Keratinocyte (primary cell): Measurements from ENCODE around the gene FOSB. TPM values are rescaled to one million over a fixed set of nuclear protein-coding genes. Genes with fewer than 3 reads are reported as not detected.

Experiments
- DNase-seq: peaks from one replicate; pipeline ENCODE4 v3.0.0-alpha.2; 2011; ENCODE audit warnings: low read depth, missing footprints, low spot score
- FAIRE-seq: peaks from 2 replicates; lab custom pipeline; 2011; peaks lifted over from hg19 to GRCh38; lab: Jason Lieb, UNC
- H2AFZ ChIP-seq: 2 replicates; pipeline ENCODE4 v1.6.0; 2012; ENCODE audit warnings: low read length, control low read depth, inconsistent platforms; ENCODE audit not compliant: control insufficient read depth
- H3K27ac ChIP-seq: 2 replicates; pipeline ENCODE4 v1.5.1; 2011; ENCODE audit warnings: low read length; ENCODE audit not compliant: control insufficient read depth, insufficient read depth
- H3K27me3 ChIP-seq: 3 replicates; pipeline ENCODE4 v1.6.0; 2011; ENCODE audit warnings: low read length; ENCODE audit not compliant: control insufficient read depth, insufficient read depth; ENCODE audit errors: extremely low read depth
- H3K36me3 ChIP-seq, 2 experiments: 2 replicates in 1 of 2; 3 replicates in 1 of 2; pipeline ENCODE4 v1.5.1; 2011; ENCODE audit warnings: low read length in 2 of 2, mild to moderate bottlenecking in 1 of 2; ENCODE audit not compliant: control insufficient read depth in 2 of 2, insufficient read depth in 2 of 2; ENCODE audit errors: extremely low read depth in 1 of 2
- H3K4me1 ChIP-seq: 3 replicates; pipeline ENCODE4 v1.5.1; 2011; ENCODE audit warnings: low read length; ENCODE audit not compliant: control insufficient read depth, insufficient read depth; ENCODE audit errors: extremely low read depth
- H3K4me2 ChIP-seq: 3 replicates; pipeline ENCODE4 v1.6.0; 2011; ENCODE audit warnings: low read depth, low read length; ENCODE audit not compliant: control insufficient read depth, insufficient read depth; ENCODE audit errors: extremely low read depth
- H3K4me3 ChIP-seq, 3 experiments: fragments of 200-600 bp in 1 of 3; sonication (generic) in 1 of 3; 2 replicates in 2 of 3; 3 replicates in 1 of 3; pipeline ENCODE4 v1.5.1; 2011 to 2016; ENCODE audit warnings: low read length in 3 of 3, mild to moderate bottlenecking in 3 of 3, control low read depth in 2 of 3, inconsistent platforms in 1 of 3, low read depth in 1 of 3, mixed read lengths in 1 of 3, mixed run types in 1 of 3, moderate library complexity in 1 of 3; ENCODE audit not compliant: control insufficient read depth in 2 of 3, insufficient read depth in 2 of 3; ENCODE audit errors: extremely low read depth in 1 of 3
- H3K79me2 ChIP-seq: 2 replicates; pipeline ENCODE4 v1.6.0; 2012; ENCODE audit warnings: low read length; ENCODE audit not compliant: control insufficient read depth, insufficient read depth
- H3K9ac ChIP-seq: 3 replicates; pipeline ENCODE4 v1.6.0; 2011; ENCODE audit warnings: low read length; ENCODE audit not compliant: control insufficient read depth, insufficient read depth; ENCODE audit errors: extremely low read depth
- H3K9me1 ChIP-seq: 3 replicates; pipeline ENCODE4 v1.6.0; 2011; ENCODE audit warnings: low read length; ENCODE audit not compliant: control insufficient read depth, insufficient read depth; ENCODE audit errors: extremely low read depth
- H3K9me3 ChIP-seq: 2 replicates; pipeline ENCODE4 v1.5.1; 2012; ENCODE audit warnings: low read depth, low read length; ENCODE audit not compliant: control insufficient read depth
- H4K20me1 ChIP-seq: 3 replicates; pipeline ENCODE4 v1.6.0; 2011; ENCODE audit warnings: low read length; ENCODE audit not compliant: control insufficient read depth, insufficient read depth; ENCODE audit errors: extremely low read depth
- CTCF ChIP-seq, 3 experiments: IDR thresholded peaks in 1 of 3; conservative IDR thresholded peaks in 1 of 3; optimal IDR thresholded peaks in 1 of 3; 2 replicates in 2 of 3; 3 replicates in 1 of 3; pipeline versions ENCODE3 to v1.5.1; 2011; ENCODE audit warnings: low read length in 3 of 3, mild to moderate bottlenecking in 3 of 3, moderate library complexity in 2 of 3, control low read depth in 1 of 3, inconsistent platforms in 1 of 3; ENCODE audit not compliant: insufficient read depth in 2 of 3; ENCODE audit errors: extremely low read depth in 1 of 3
- EZH2 ChIP-seq: IDR thresholded peaks from one replicate; pipeline ENCODE4 v1.6.1; 2012; ENCODE audit warnings: inconsistent platforms, mild to moderate bottlenecking, low read length, moderate library complexity
- dilution Hi-C: fragments of 300-500 bp; cut with MboI; formaldehyde crosslinking; loops from one replicate; pipeline ENCODE4 v1.7.0; 2020; ENCODE audit warnings: low sequenced_read_pairs; ENCODE audit not compliant: extremely low pct_ligation_motif_present
- polyA plus RNA-seq, 5 experiments: library from polyadenylated mRNA; depleted of rRNA in 3 of 5; stranded (reverse) in 3 of 5; stranded (forward) in 1 of 5; unstranded in 1 of 5; fragments of >200 nt; gene quantifications; 1 replicate in 1 of 5; 2 replicates in 3 of 5; 3 replicates in 1 of 5; pipeline versions ENCODE4 v1.2.1 to v1.2.3, GENCODE V29; 2011 to 2012; ENCODE audit warnings: missing spikeins in 2 of 5, low read depth in 1 of 5, low replicate concordance in 1 of 5

Gene FOSB
- polyA plus RNA-seq, 1 donor (not counting 4 experiments of a cell fraction or from before 2014, with no cell fraction given), result 4.6 TPM

- no peaks in the 10 kb centered on the region for H3K9me3 ChIP-seq
- H3K4me1 ChIP-seq, result peaks cover 18% of the 10 kb centered on the region
- FAIRE-seq (no peak), DNase-seq (no peak)
- no peaks in the 10 kb centered on the region for H3K9me1 ChIP-seq
- no peak overlapping the region for H3K27ac ChIP-seq
- dilution Hi-C loops, result no loop called here
- H2AFZ ChIP-seq, result no peak overlapping the region
- TF ChIP-seq EZH2 (no peak), CTCF (optimal IDR thresholded peaks at IDR 0.05 in 1 of 3, IDR thresholded peaks at IDR 0.05 in 1 of 3, conservative IDR thresholded peaks at IDR 0.05 in 1 of 3; ENCODE audit: extremely low read depth in 1 of 3, insufficient read depth in 2 of 3, low read length in 3 of 3) (no peak)
- H3K9ac ChIP-seq, result no peak overlapping the region
- no peaks in the 10 kb centered on the region for H3K79me2 ChIP-seq
- H4K20me1 ChIP-seq, result no peaks in the 10 kb centered on the region
- H3K27me3 ChIP-seq, result no peaks in the 10 kb centered on the region
- H3K36me3 ChIP-seq, result no peaks in the 10 kb centered on the region
- no peak overlapping the region for H3K4me2 ChIP-seq
- no peak overlapping the region for H3K4me3 ChIP-seq
These were observed 5.5 kb downstream of the FOSB start for GRCh38 chr19:45473367-45473681.

GRCh38 chr19:45473682-45474605, 6.1 kb downstream of the FOSB start:
- H3K4me3 ChIP-seq, result no peak overlapping the region
- FAIRE-seq (no peak), DNase-seq (no peak)
- no peaks in the 10 kb centered on the region for H3K27me3 ChIP-seq
- dilution Hi-C loops, result no loop called here
- no peak overlapping the region for H3K4me2 ChIP-seq
- H2AFZ ChIP-seq, result no peak overlapping the region
- no peak overlapping the region for H3K27ac ChIP-seq
- H3K9me1 ChIP-seq, result no peaks in the 10 kb centered on the region
- no peak overlapping the region for H3K9ac ChIP-seq
- no peaks in the 10 kb centered on the region for H3K9me3 ChIP-seq
- H4K20me1 ChIP-seq, result no peaks in the 10 kb centered on the region
- TF ChIP-seq EZH2, result no peak
- no peak for TF ChIP-seq CTCF (optimal IDR thresholded peaks at IDR 0.05 in 1 of 3, IDR thresholded peaks at IDR 0.05 in 1 of 3, conservative IDR thresholded peaks at IDR 0.05 in 1 of 3; ENCODE audit: extremely low read depth in 1 of 3, insufficient read depth in 2 of 3, low read length in 3 of 3)
- no peaks in the 10 kb centered on the region for H3K79me2 ChIP-seq
- no peaks in the 10 kb centered on the region for H3K36me3 ChIP-seq
- peaks cover 22% of the 10 kb centered on the region for H3K4me1 ChIP-seq
